ENCODE measurements around the gene SNX27.
"Not testable (repeated sequence)": the region's sequence is repeated elsewhere in the genome, so short reads cannot be mapped to it uniquely, and the experiment has no call there.

The SNX27 gene

DNA sequence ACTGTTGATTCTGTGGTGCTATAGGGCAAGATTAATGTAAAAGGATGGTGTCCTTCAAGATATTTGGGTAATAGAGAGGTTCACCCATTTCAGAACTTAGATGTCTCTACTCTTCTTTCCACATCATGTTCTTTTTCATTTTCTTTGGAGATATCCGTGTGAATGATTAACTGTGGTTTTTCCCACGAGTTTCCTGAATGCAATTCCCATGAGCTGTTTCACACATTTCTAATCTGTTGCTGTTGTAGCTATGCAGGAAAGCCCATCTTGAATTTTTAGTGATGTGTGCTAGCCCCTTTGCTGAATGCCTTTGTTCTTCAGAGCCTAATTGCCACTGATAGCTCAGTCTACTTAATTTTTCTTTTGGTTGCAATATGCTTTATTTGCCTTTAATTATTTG is 27.6 kb downstream of the SNX27 start:
- DNase-seq (ENCODE audit: low read depth in 2 of 2), result no peak

DNA sequence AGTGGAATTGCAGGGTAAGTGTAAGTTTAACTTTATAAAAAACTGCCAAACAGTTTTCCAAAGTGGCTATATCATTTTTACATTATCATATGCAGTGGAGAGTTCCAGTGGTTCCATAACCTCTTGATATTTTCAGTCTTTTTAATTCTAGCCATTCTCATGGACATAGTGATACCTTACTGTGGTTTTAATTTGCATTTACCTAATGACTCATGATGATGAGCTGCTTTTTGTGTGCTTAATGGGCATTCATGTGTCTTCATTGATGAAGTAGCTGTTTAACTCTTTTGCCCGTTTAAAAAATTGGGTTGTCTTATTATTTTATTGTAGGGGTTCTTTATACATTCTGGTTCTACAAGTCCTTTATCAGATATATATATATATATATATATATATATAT is 29.4 kb downstream of the SNX27 start:
- DNase-seq (ENCODE audit: low read depth in 2 of 2), result no peak

- DNase-seq (ENCODE audit: low read depth in 2 of 2), result not testable (repeated sequence)
These were observed 31.2 kb downstream of the SNX27 start for GRCh38 chr1:151643085-151643484.

- no peak for DNase-seq (ENCODE audit: low read depth in 2 of 2)
These were observed 32.2 kb downstream of the SNX27 start for GRCh38 chr1:151644001-151644400.

GRCh38 chr1:151653397-151653796 is 41.5 kb downstream of the SNX27 start:
- no peak for DNase-seq (ENCODE audit: low read depth in 2 of 2)

GRCh38 chr1:151655371-151655770 is 43.5 kb downstream of the SNX27 start:
- no peak for DNase-seq (ENCODE audit: low read depth in 2 of 2)

DNA sequence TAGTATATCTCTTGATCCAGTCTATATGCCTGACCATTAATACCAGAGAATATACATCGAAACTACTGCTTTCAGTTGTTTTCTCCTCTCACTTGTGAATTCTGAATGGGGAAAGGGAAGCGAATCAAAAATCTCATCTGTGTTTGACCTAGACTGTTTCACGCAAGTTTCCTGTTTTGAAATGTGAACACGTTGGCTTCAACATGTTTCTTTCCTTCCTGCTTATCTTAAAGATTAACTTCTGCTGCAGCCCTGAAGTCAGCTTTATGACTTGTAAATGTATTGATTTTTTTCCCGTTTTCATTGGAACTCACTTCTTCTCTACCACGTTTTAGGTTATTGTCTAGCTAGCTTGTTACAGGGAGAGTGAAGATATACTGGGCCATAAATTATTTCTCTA is 49.9 kb downstream of the SNX27 start:
- no peak for DNase-seq (ENCODE audit: low read depth in 2 of 2)

GRCh38 chr1:151668090-151668489 is 56.2 kb downstream of the SNX27 start:
- DNase-seq (ENCODE audit: low read depth in 2 of 2), result no peak

GRCh38 chr1:151670036-151670675 is 58.3 kb downstream of the SNX27 start:
- DNase-seq (ENCODE audit: low read depth in 2 of 2), result not testable (repeated sequence)

DNA sequence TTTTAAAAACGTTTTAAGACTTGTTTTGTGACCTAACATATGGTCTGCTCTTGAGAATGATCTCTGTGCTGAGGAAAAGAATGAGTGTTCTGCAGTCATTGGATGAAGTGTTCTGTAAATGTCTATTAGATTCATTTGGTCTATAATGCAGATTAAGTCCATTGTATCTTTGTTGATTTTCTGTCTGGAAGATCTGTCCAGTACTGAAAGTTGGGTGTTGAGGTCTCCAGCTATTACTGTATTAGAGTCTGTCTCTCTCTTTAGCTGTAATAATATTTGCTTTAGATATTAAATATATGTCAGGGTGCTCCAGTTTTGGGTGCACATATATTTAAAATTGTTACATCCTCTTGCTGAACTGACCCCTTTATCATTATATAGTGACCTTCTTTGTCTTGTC is 61.6 kb downstream of the SNX27 start:
- no peak for DNase-seq (ENCODE audit: low read depth in 2 of 2)

- DNase-seq (ENCODE audit: low read depth in 2 of 2), result no peak
These were observed 68.5 kb downstream of the SNX27 start for GRCh38 chr1:151680391-151680790.

GRCh38 chr1:151680826-151681225 is 69.0 kb downstream of the SNX27 start:
- DNase-seq (ENCODE audit: low read depth in 2 of 2), result no peak

GRCh38 chr1:151681923-151682322 is 70.1 kb downstream of the SNX27 start:
- no peak for DNase-seq (ENCODE audit: low read depth in 2 of 2)

GRCh38 chr1:151682901-151683300 is 71.1 kb downstream of the SNX27 start:
- not testable (repeated sequence) for DNase-seq (ENCODE audit: low read depth in 2 of 2)

DNA sequence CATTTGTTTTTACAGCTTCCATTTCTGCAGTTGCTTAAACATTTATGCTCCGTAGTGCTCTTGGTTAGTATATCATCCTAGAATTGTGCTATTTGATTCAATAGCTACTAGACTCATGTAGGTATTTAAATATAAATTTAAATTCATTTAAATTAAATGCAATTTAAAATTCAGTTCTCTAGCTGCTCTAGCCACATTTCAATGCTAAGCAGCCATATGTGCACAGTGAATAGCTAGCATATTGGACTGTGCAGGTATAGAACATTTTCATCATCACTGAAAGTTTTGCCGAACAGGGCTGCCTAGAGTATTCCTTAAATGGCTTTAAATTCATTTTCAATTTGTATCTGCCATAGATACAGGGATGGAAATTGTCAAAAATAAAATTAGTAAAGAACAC is 72.3 kb downstream of the SNX27 start:
- DNase-seq (ENCODE audit: low read depth in 2 of 2), result no peak

GRCh38 chr1:151686561-151686960 is 74.7 kb downstream of the SNX27 start:
- no peak for DNase-seq (ENCODE audit: low read depth in 2 of 2)

GRCh38 chr1:151689494-151689893 is 77.6 kb downstream of the SNX27 start:
- DNase-seq (ENCODE audit: low read depth in 2 of 2), result no peak

- no peak for DNase-seq (ENCODE audit: low read depth in 2 of 2)
These were observed 80.4 kb downstream of the SNX27 start for GRCh38 chr1:151692226-151692625.

DNA sequence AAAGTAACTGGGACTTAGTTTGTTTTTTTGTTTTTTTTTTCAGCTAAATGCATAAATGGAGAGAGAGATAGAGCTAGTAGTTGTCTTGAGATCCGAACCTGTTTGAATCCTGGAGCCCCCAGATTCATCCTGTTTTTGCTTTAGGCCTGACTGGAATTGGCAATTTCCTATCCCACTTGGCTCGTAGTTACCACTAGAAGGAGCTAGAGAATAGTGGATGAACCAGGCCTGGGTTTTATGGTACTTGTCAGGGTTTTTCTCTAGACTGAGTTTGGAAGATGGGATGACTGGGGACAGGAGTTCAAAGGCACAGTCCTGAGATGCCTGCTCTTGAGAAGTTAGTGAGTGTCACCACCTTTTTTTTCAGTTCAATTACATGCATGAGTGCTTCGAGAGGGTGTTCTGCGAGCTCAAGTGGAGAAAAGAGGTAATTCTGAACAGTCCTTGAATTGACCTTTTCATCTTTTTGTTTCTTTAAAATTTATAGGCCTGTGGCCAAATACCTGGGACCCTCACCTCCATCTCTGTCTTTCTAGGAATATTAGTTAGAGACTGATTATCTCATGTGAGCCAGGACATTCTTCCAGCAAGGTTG is 81.3 kb downstream of the SNX27 start:
- DNase-seq (ENCODE audit: low read depth in 2 of 2), result no peak

DNA sequence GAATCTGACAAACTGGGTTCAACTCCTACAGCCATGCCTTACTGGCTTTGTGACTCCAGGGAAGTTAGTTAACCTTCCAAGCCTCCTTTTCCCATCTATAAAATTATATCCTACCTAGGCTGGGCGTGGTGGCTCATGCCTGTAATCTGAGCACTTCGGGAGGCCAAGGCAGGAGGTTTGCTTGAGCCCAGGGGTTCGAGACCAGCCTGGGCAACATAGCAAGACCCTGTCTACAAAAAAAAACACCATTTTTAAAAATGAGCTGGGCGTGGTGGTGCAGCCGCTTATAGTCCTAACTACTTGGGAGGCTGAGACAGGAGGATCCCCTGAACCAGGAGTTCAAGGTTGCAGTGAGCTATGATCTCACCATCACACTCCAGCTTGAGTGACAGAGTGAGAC is 89.7 kb downstream of the SNX27 start:
- DNase-seq (ENCODE audit: low read depth in 2 of 2), result no peak

DNA sequence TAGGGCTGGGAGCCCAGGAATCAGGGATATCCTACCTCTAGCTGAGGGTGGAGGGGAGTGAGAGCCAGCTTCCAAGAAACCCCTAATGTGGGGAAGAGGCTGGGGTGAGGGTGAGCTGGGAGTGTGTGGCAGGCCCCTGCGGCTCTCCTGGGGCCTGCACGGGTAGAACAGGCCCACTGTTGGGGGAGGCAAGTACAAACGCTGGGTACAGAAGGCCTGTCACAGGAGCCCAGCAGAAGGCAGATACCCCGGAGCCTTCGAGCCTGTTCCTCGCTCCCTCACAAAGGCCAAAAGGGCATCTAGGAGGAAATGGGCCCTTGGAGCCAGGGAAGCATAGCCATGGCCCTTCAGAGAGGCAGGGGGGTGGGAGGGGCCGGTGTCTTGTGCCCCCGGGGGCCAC is 91.1 kb downstream of the SNX27 start:
- no peak for DNase-seq (ENCODE audit: low read depth in 2 of 2)

- no peak for DNase-seq (ENCODE audit: low read depth in 2 of 2)
These were observed 92.0 kb downstream of the SNX27 start for GRCh38 chr1:151703813-151704212.

GRCh38 chr1:151704246-151704645 is 92.4 kb downstream of the SNX27 start:
- no peak for DNase-seq (ENCODE audit: low read depth in 2 of 2)

DNA sequence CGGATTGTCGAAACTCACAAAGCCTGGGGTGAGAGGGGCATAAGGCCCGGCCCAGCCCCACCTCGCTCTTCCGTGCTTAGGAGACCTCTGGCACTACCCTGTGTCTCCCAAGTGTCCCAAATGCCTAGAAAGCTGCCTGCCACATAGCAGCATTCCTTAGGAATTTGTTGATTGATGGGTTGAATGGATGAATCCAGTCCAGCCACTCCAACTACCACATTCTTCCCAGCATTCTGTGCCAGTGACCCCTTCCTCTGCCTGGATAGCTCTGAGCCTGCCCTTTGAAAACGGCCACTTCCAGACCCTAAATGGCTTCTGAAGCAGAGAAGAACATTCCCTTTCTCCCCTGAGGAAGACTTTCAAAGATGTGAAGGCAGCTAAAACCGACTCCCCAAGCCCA is 93.3 kb downstream of the SNX27 start:
- no peak for DNase-seq (ENCODE audit: low read depth in 2 of 2)
